Neural progenitor cell (in vitro differentiated cells): Measurements from ENCODE around the gene CEP135.

ENCODE experiments used
- EZH2 ChIP-seq: fragments of 200-600 bp; sonication (generic); IDR thresholded peaks from 2 replicates; pipeline ENCODE4 v1.6.1; 2017; ENCODE audit warnings: antibody characterized with exemption, mild to moderate bottlenecking, moderate library complexity
- TF ChIP-seq, protein P1 (sequence below): fragments of 200-600 bp; sonication (generic); IDR thresholded peaks from 2 replicates; pipeline ENCODE4 v1.5.1; 2017; ENCODE audit warnings: antibody characterized with exemption, mild to moderate bottlenecking

- TF ChIP-seq, protein P1, sequence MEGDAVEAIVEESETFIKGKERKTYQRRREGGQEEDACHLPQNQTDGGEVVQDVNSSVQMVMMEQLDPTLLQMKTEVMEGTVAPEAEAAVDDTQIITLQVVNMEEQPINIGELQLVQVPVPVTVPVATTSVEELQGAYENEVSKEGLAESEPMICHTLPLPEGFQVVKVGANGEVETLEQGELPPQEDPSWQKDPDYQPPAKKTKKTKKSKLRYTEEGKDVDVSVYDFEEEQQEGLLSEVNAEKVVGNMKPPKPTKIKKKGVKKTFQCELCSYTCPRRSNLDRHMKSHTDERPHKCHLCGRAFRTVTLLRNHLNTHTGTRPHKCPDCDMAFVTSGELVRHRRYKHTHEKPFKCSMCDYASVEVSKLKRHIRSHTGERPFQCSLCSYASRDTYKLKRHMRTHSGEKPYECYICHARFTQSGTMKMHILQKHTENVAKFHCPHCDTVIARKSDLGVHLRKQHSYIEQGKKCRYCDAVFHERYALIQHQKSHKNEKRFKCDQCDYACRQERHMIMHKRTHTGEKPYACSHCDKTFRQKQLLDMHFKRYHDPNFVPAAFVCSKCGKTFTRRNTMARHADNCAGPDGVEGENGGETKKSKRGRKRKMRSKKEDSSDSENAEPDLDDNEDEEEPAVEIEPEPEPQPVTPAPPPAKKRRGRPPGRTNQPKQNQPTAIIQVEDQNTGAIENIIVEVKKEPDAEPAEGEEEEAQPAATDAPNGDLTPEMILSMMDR: no peak
- TF ChIP-seq EZH2: no peak
These were observed 106.6 kb downstream of the CEP135 start for GRCh38 chr4:56055027-56055977.
